GM21723 (cell line): ENCODE results near the gene MTFR1L.

Experiments
- ATAC-seq: cut with Tn5 transposase; IDR thresholded peaks from one replicate; pipeline ENCODE4 v1.9.1; 2021; ENCODE audit warnings: mild to moderate bottlenecking, moderate library complexity; ENCODE audit not compliant: unreplicated experiment

MTFR1L gene

GRCh38 chr1:25790472-25790871 is 29.3 kb upstream of the MTFR1L start:
- ATAC-seq = no peak

GRCh38 chr1:25792115-25792514 is 27.6 kb upstream of the MTFR1L start:
- no peak for ATAC-seq

GRCh38 chr1:25793585-25794170 is 26.1 kb upstream of the MTFR1L start:
- no peak for ATAC-seq

GRCh38 chr1:25794325-25794724 is 25.4 kb upstream of the MTFR1L start:
- ATAC-seq = no peak

- no peak for ATAC-seq
These were observed 24.5 kb upstream of the MTFR1L start for GRCh38 chr1:25795211-25795610.

- ATAC-seq = no peak
These were observed 23.6 kb upstream of the MTFR1L start for GRCh38 chr1:25795946-25796810.

- ATAC-seq = no peak
These were observed 22.8 kb upstream of the MTFR1L start for GRCh38 chr1:25796811-25797458.

- no peak for ATAC-seq
These were observed 21.8 kb upstream of the MTFR1L start for GRCh38 chr1:25797939-25798338.

- ATAC-seq = no peak
These were observed 20.9 kb upstream of the MTFR1L start for GRCh38 chr1:25798666-25799351.

GRCh38 chr1:25799352-25799934 is 20.3 kb upstream of the MTFR1L start:
- ATAC-seq = no peak

- no peak for ATAC-seq
These were observed 19.6 kb upstream of the MTFR1L start, which contains the start of gene SELENON for GRCh38 chr1:25799935-25800702. Gene SELENON (plus strand): TSS chr1:25800193. CDS start chr1:25800231, 38 bp downstream.

GRCh38 chr1:25800703-25801377 is 18.9 kb upstream of the MTFR1L start:
- no peak for ATAC-seq

- ATAC-seq = no peak
These were observed 16.8 kb upstream of the MTFR1L start for GRCh38 chr1:25802915-25803314.

GRCh38 chr1:25803368-25803767 is 16.4 kb upstream of the MTFR1L start:
- no peak for ATAC-seq

- ATAC-seq = no peak
These were observed 15.3 kb upstream of the MTFR1L start for GRCh38 chr1:25804244-25804963.

GRCh38 chr1:25804964-25805862 is 14.5 kb upstream of the MTFR1L start:
- ATAC-seq = no peak

GRCh38 chr1:25805863-25806225 is 13.9 kb upstream of the MTFR1L start:
- no peak for ATAC-seq

GRCh38 chr1:25806418-25806817 is 13.3 kb upstream of the MTFR1L start:
- ATAC-seq = no peak
